HFF-Myc (cell line): Measurements from ENCODE around the gene PRKCA.
"Not testable (repeated sequence)": the region's sequence is repeated elsewhere in the genome, so short reads cannot be mapped to it uniquely, and the experiment has no call there.

Source experiments
- DNase-seq: peaks from one replicate; pipeline ENCODE4 v3.0.0-alpha.2; 2011; ENCODE audit warnings: low read depth; ENCODE audit errors: extremely low read depth
- H3K4me3 ChIP-seq: replicated peaks from 2 replicates; pipeline ENCODE4 v1.5.1; 2011; ENCODE audit warnings: low read depth, mild to moderate bottlenecking, control low read depth, low read length
- CTCF ChIP-seq: IDR thresholded peaks from 2 replicates; pipeline ENCODE4 v1.5.1; 2012; ENCODE audit warnings: mild to moderate bottlenecking, low read depth, low read length, control low read depth; ENCODE audit errors: missing control alignments

Gene PRKCA

GRCh38 chr17:66349521-66350254 lies 47.3 kb downstream of the PRKCA start:
- no peak for TF ChIP-seq CTCF
- H3K4me3 ChIP-seq, result no peak overlapping the region
- no peak for DNase-seq

- not testable (repeated sequence) for H3K4me3 ChIP-seq, DNase-seq
These were observed 48.2 kb downstream of the PRKCA start for GRCh38 chr17:66350576-66350975.

GRCh38 chr17:66351033-66351432 lies 48.6 kb downstream of the PRKCA start:
- no peak overlapping the region for H3K4me3 ChIP-seq
- DNase-seq, result no peak
- no peak for TF ChIP-seq CTCF

GRCh38 chr17:66351701-66352100 lies 49.3 kb downstream of the PRKCA start:
- no peak overlapping the region for H3K4me3 ChIP-seq
- no peak for TF ChIP-seq CTCF
- DNase-seq, result no peak

GRCh38 chr17:66353937-66354401 lies 51.6 kb downstream of the PRKCA start:
- H3K4me3 ChIP-seq, result no peak overlapping the region
- no peak for DNase-seq
- no peak for TF ChIP-seq CTCF

- no peak for DNase-seq
- no peak for TF ChIP-seq CTCF
- H3K4me3 ChIP-seq, result no peak overlapping the region
These were observed 52.1 kb downstream of the PRKCA start for GRCh38 chr17:66354472-66354871.

- DNase-seq, result no peak
- no peak for TF ChIP-seq CTCF
- H3K4me3 ChIP-seq, result no peak overlapping the region
These were observed 52.6 kb downstream of the PRKCA start for GRCh38 chr17:66354981-66355380.
